HepG2 (cell line): ENCODE results near the gene TNP2. TPM values are rescaled to one million over a fixed set of nuclear protein-coding genes. Genes with fewer than 3 reads are reported as not detected.
A peak's percentile ranks its signal among the peaks of the same experiment; 100 is the strongest.

Experiments used
- AHR ChIP-seq: IDR thresholded peaks from 2 replicates; pipeline ENCODE4 v1.6.1; 2018; ENCODE audit warnings: missing genetic modification reagents, missing compliant biosample characterization
- ATF7-NPFF ChIP-seq: sonication (generic); formaldehyde crosslinking; IDR thresholded peaks from 2 replicates; pipeline ENCODE4 v1.8.1; 2023; ENCODE audit warnings: mild to moderate bottlenecking, low read depth, missing genetic modification reagents, moderate library complexity
- CREM ChIP-seq, 2 experiments: sonication (generic) in 1 of 2; formaldehyde crosslinking in 1 of 2; IDR thresholded peaks; 2 replicates each; pipeline versions ENCODE4 v1.4.0 to v1.6.1; 2016 to 2020; ENCODE audit warnings: antibody characterized with exemption in 1 of 2, mild to moderate bottlenecking in 1 of 2, missing genetic modification reagents in 1 of 2
- GATAD1 ChIP-seq: IDR thresholded peaks from 2 replicates; pipeline ENCODE4 v1.6.1; 2016; ENCODE audit warnings: missing genetic modification reagents, missing compliant biosample characterization
- GRHL1 ChIP-seq: sonication (generic); formaldehyde crosslinking; conservative IDR thresholded peaks from 2 replicates; pipeline ENCODE4 v1.8.0; 2022; ENCODE audit warnings: missing genetic modification reagents
- KAT7 ChIP-seq: IDR thresholded peaks from 2 replicates; pipeline ENCODE4 v1.6.1; 2018; ENCODE audit warnings: borderline replicate concordance, missing compliant biosample characterization
- PRPF4 ChIP-seq: fragments of 200-400 bp; formaldehyde crosslinking; IDR thresholded peaks from 2 replicates; pipeline ENCODE4 v1.6.1; 2016; ENCODE audit warnings: low read length, low read depth; ENCODE audit not compliant: poor library complexity, severe bottlenecking
- TEAD2 ChIP-seq: sonication (generic); formaldehyde crosslinking; IDR thresholded peaks from 2 replicates; pipeline ENCODE4 v1.9.0; 2021; ENCODE audit warnings: missing genetic modification reagents
- ZBTB21 ChIP-seq: sonication (generic); formaldehyde crosslinking; IDR thresholded peaks from 2 replicates; pipeline ENCODE4 v1.4.0; 2020; ENCODE audit warnings: missing genetic modification reagents
- ZBTB4 ChIP-seq: sonication (generic); formaldehyde crosslinking; IDR thresholded peaks from 2 replicates; pipeline ENCODE4 v1.4.0; 2020; ENCODE audit warnings: missing genetic modification reagents, mild to moderate bottlenecking, borderline replicate concordance
- ZBTB49 ChIP-seq: sonication (generic); formaldehyde crosslinking; IDR thresholded peaks from 2 replicates; pipeline ENCODE4 v1.4.0; 2020; ENCODE audit warnings: missing genetic modification reagents, borderline replicate concordance
- ZNF337 ChIP-seq: sonication (generic); formaldehyde crosslinking; IDR thresholded peaks from 2 replicates; pipeline ENCODE4 v1.5.1; 2020; ENCODE audit warnings: missing genetic modification reagents, low read depth, mild to moderate bottlenecking, borderline replicate concordance
- ZNF501 ChIP-seq: sonication (generic); formaldehyde crosslinking; IDR thresholded peaks from 2 replicates; pipeline ENCODE4 v1.5.1; 2020; ENCODE audit warnings: mild to moderate bottlenecking, moderate library complexity, missing genetic modification reagents
- ZNF639 ChIP-seq: conservative IDR thresholded peaks from 2 replicates; pipeline ENCODE4 v1.6.1; 2018; ENCODE audit warnings: missing genetic modification reagents
- ZNF776 ChIP-seq: sonication (generic); formaldehyde crosslinking; IDR thresholded peaks from 2 replicates; pipeline ENCODE4 v1.4.0; 2020; ENCODE audit warnings: mild to moderate bottlenecking, missing genetic modification reagents
- ZNF781 ChIP-seq: sonication (generic); formaldehyde crosslinking; IDR thresholded peaks from 2 replicates; pipeline ENCODE4 v1.5.1; 2020; ENCODE audit warnings: borderline replicate concordance, mild to moderate bottlenecking, missing genetic modification reagents; ENCODE audit errors: not compliant biosample characterization
- ZSCAN21 ChIP-seq: sonication (generic); formaldehyde crosslinking; IDR thresholded peaks from 2 replicates; pipeline ENCODE4 v1.8.0; 2022; ENCODE audit warnings: mild to moderate bottlenecking, missing genetic modification reagents, moderate library complexity, borderline replicate concordance
- polyA plus RNA-seq, 8 experiments: library from polyadenylated mRNA; depleted of rRNA in 3 of 8; stranded (reverse) in 7 of 8; unstranded in 1 of 8; fragments of >200 nt; fragmentation: Illumina TruSeq in 4 of 8; extraction: Trizol in 4 of 8; gene quantifications; 2 replicates each; pipeline versions ENCODE4 v1.2.1 to v1.2.3, GENCODE V29; 2011 to 2016; ENCODE audit warnings: low read depth in 4 of 8, missing spikeins in 1 of 8, mixed read lengths in 1 of 8; ENCODE audit not compliant: insufficient read depth in 1 of 8
- total RNA-seq, 5 experiments: library from RNA; depleted of rRNA; stranded (reverse); fragments of >200 nt; fragmentation: Illumina TruSeq; extraction: Trizol; gene quantifications; 2 replicates each; pipeline ENCODE4 v1.2.3, GENCODE V29; 2016; ENCODE audit warnings: low read depth in 1 of 5

The TNP2 gene
- total and polyA plus RNA-seq, 2 of the 13 experiments (the other 11 are each of a cell fraction or from before 2014, with no cell fraction given): not detected

- TF ChIP-seq ZBTB49 (CRISPR knock-in tag) (no peak), TEAD2 (no peak), ZNF781 (CRISPR knock-in tag) (peak; percentile 65), ZNF337 (no peak), ATF7-NPFF (CRISPR knock-in tag) (no peak), GATAD1 (CRISPR knock-in tag) (peak; percentile 30; the same call in 1 of the 2 replicates), ZSCAN21 (CRISPR knock-in tag) (no peak), AHR (CRISPR knock-in tag) (no peak), ZBTB4 (CRISPR knock-in tag) (no peak), PRPF4 (no peak), ZNF776 (no peak), CREM (IDR thresholded peaks at IDR 0.05) (no peak), CREM (CRISPR knock-in tag; IDR thresholded peaks at IDR 0.05) (no peak), GRHL1 (CRISPR knock-in tag) (no peak), ZNF501 (peak; percentile 37; the same call in 1 of the 2 replicates), KAT7 (no peak), ZNF639 (no peak), ZBTB21 (CRISPR knock-in tag) (no peak)
These were observed 4.7 kb upstream of the TNP2 start (continued) for GRCh38 chr16:11273721-11274324.
